MV-4-11 (cell line): ENCODE data around the gene CDH18.

Experiments
- DNase-seq: peaks from one replicate; lab custom pipeline; 2025; lab: John Stamatoyannopoulos, UW

CDH18 gene

GRCh38 chr5:19928562-19929421, 59.2 kb downstream of the CDH18 start:
- peak; percentile 24 for DNase-seq

- no peak for DNase-seq
Measured at GRCh38 chr5:19927919-19928318, 60.1 kb downstream of the CDH18 start.

GRCh38 chr5:19927170-19927569, 60.8 kb downstream of the CDH18 start:
- DNase-seq, result no peak

- DNase-seq, result no peak
Measured at GRCh38 chr5:19923742-19924141, 64.3 kb downstream of the CDH18 start.

GRCh38 chr5:19920761-19921160, 67.2 kb downstream of the CDH18 start:
- no peak for DNase-seq

- no peak for DNase-seq
Measured at GRCh38 chr5:19918780-19919179, 69.2 kb downstream of the CDH18 start.

GRCh38 chr5:19917588-19918122, 70.3 kb downstream of the CDH18 start:
- no peak for DNase-seq

- no peak for DNase-seq
Measured at GRCh38 chr5:19910136-19910535, 77.9 kb downstream of the CDH18 start.

- no peak for DNase-seq
Measured at GRCh38 chr5:19904766-19905165, 83.2 kb downstream of the CDH18 start.

GRCh38 chr5:19903611-19904010, 84.4 kb downstream of the CDH18 start:
- no peak for DNase-seq

GRCh38 chr5:19902316-19902934, 85.6 kb downstream of the CDH18 start:
- no peak for DNase-seq

GRCh38 chr5:19900269-19900668, 87.7 kb downstream of the CDH18 start:
- no peak for DNase-seq

GRCh38 chr5:19891658-19892057, 96.3 kb downstream of the CDH18 start:
- DNase-seq, result no peak

GRCh38 chr5:19886123-19886917, 101.7 kb downstream of the CDH18 start:
- DNase-seq, result no peak

GRCh38 chr5:19885040-19885824, 102.8 kb downstream of the CDH18 start:
- no peak for DNase-seq

GRCh38 chr5:19880859-19881436, 107.1 kb downstream of the CDH18 start:
- DNase-seq, result no peak

GRCh38 chr5:19880458-19880857, 107.5 kb downstream of the CDH18 start:
- DNase-seq, result no peak

GRCh38 chr5:19874811-19875210, 113.2 kb downstream of the CDH18 start:
- no peak for DNase-seq

GRCh38 chr5:19866090-19866450, 121.9 kb downstream of the CDH18 start:
- no peak for DNase-seq

GRCh38 chr5:19865336-19866089, 122.5 kb downstream of the CDH18 start:
- no peak for DNase-seq

- DNase-seq, result no peak
Measured at GRCh38 chr5:19862711-19863110, 125.3 kb downstream of the CDH18 start.
